H9 (cell line): ENCODE data around the gene FHOD1. TPM values are rescaled to one million over a fixed set of nuclear protein-coding genes. Genes with fewer than 3 reads are reported as not detected.
A peak's percentile ranks its signal among the peaks of the same experiment; 100 is the strongest.

Experiments
- DNase-seq: peaks from one replicate; pipeline ENCODE4 v3.0.0-alpha.2; 2017
- H2AFZ ChIP-seq: one replicate; pipeline ENCODE4 v1.6.1; 2013; ENCODE audit warnings: mild to moderate bottlenecking, low read length, control low read depth, moderate library complexity
- H2AK5ac ChIP-seq: 2 replicates; pipeline ENCODE4 v1.6.1; 2013; ENCODE audit warnings: low read length, control low read depth, mixed read lengths; ENCODE audit not compliant: insufficient read length
- H2BK120ac ChIP-seq: one replicate; pipeline ENCODE4 v1.6.1; 2013; ENCODE audit warnings: low read depth, mild to moderate bottlenecking, low read length, control low read depth, inconsistent platforms; ENCODE audit not compliant: poor library complexity, severe bottlenecking
- H2BK12ac ChIP-seq: 2 replicates; pipeline ENCODE4 v1.6.1; 2013; ENCODE audit warnings: low read length, control low read depth, mixed read lengths, low read depth; ENCODE audit not compliant: insufficient read length
- H2BK15ac ChIP-seq: 2 replicates; pipeline ENCODE4 v1.6.1; 2013; ENCODE audit warnings: low read depth, low read length, control low read depth
- H2BK20ac ChIP-seq: one replicate; pipeline ENCODE4 v1.6.1; 2013; ENCODE audit warnings: low read depth, mild to moderate bottlenecking, low read length, control low read depth, inconsistent platforms; ENCODE audit not compliant: poor library complexity, severe bottlenecking
- H2BK5ac ChIP-seq: 2 replicates; pipeline ENCODE4 v1.6.1; 2013; ENCODE audit warnings: low read length, control low read depth, mixed read lengths; ENCODE audit not compliant: insufficient read length
- H3K14ac ChIP-seq: 2 replicates; pipeline ENCODE4 v1.6.1; 2013; ENCODE audit warnings: low read length, control low read depth; ENCODE audit not compliant: insufficient read depth
- H3K18ac ChIP-seq: 2 replicates; pipeline ENCODE4 v1.6.1; 2013; ENCODE audit warnings: low read depth, mild to moderate bottlenecking, mixed read lengths, low read length, control low read depth; ENCODE audit not compliant: insufficient read length
- H3K23ac ChIP-seq: 2 replicates; pipeline ENCODE4 v1.6.1; 2013; ENCODE audit warnings: low read length, control low read depth, mixed read lengths, low read depth; ENCODE audit not compliant: insufficient read length
- H3K23me2 ChIP-seq: 2 replicates; pipeline ENCODE4 v1.6.1; 2013; ENCODE audit warnings: low read depth, mild to moderate bottlenecking, mixed read lengths, low read length, control low read depth; ENCODE audit not compliant: insufficient read length, poor library complexity, severe bottlenecking
- H3K27ac ChIP-seq: 2 replicates; pipeline ENCODE4 v1.5.1; 2013; ENCODE audit warnings: low read length, control low read depth, mixed read lengths, low read depth; ENCODE audit not compliant: insufficient read length
- H3K27me3 ChIP-seq: 2 replicates; pipeline ENCODE4 v1.6.1; 2013; ENCODE audit warnings: low read length, control low read depth, inconsistent platforms; ENCODE audit not compliant: insufficient read depth
- H3K4ac ChIP-seq: 2 replicates; pipeline ENCODE4 v1.6.1; 2013; ENCODE audit warnings: low read depth, mild to moderate bottlenecking, control low read depth, inconsistent platforms, low read length, moderate library complexity
- H3K4me1 ChIP-seq: 2 replicates; pipeline ENCODE4 v1.6.1; 2013; ENCODE audit warnings: low read length, control low read depth, inconsistent platforms; ENCODE audit not compliant: insufficient read depth
- H3K4me2 ChIP-seq: 2 replicates; pipeline ENCODE4 v1.6.1; 2013; ENCODE audit warnings: low read length, control low read depth, mixed read lengths; ENCODE audit not compliant: insufficient read length, insufficient read depth
- H3K56ac ChIP-seq: 2 replicates; pipeline ENCODE4 v1.6.1; 2013; ENCODE audit warnings: low read depth, mild to moderate bottlenecking, mixed read lengths, low read length, control low read depth; ENCODE audit not compliant: insufficient read length
- H3K79me1 ChIP-seq: 2 replicates; pipeline ENCODE4 v1.6.1; 2013; ENCODE audit warnings: low read depth, mild to moderate bottlenecking, moderate library complexity, low read length, control low read depth, inconsistent platforms; ENCODE audit not compliant: insufficient read depth, poor library complexity, severe bottlenecking
- H3K79me2 ChIP-seq: 2 replicates; pipeline ENCODE4 v1.6.1; 2013; ENCODE audit warnings: low read length, control low read depth, inconsistent platforms; ENCODE audit not compliant: insufficient read depth
- H3K9ac ChIP-seq: 2 replicates; pipeline ENCODE4 v1.6.1; 2013; ENCODE audit warnings: low read length, control low read depth, mixed read lengths; ENCODE audit not compliant: insufficient read length; ENCODE audit errors: extremely low read depth
- H3K9me3 ChIP-seq: one replicate; pipeline ENCODE4 v1.6.1; 2013; ENCODE audit warnings: low read depth, low read length, inconsistent platforms; ENCODE audit not compliant: control insufficient read depth
- H3T11ph ChIP-seq: one replicate; pipeline ENCODE4 v1.6.1; 2013; ENCODE audit warnings: mild to moderate bottlenecking, low read length, control low read depth, inconsistent platforms
- H4K20me1 ChIP-seq: one replicate; pipeline ENCODE4 v1.6.1; 2013; ENCODE audit not compliant: control insufficient read depth, insufficient read length, insufficient read depth
- H4K5ac ChIP-seq: 2 replicates; pipeline ENCODE4 v1.6.1; 2013; ENCODE audit warnings: low read depth, mild to moderate bottlenecking, mixed read lengths, low read length, control low read depth; ENCODE audit not compliant: insufficient read length
- H4K8ac ChIP-seq: replicated peaks from 2 replicates; pipeline ENCODE4 v1.6.1; 2013; ENCODE audit warnings: low read length, control low read depth, mixed read lengths, low read depth; ENCODE audit not compliant: insufficient read length
- H4K91ac ChIP-seq: 2 replicates; pipeline ENCODE4 v1.6.1; 2013; ENCODE audit warnings: low read depth, mild to moderate bottlenecking, moderate library complexity, mixed read lengths, low read length, control low read depth; ENCODE audit not compliant: insufficient read length
- H3K27ac Mint-ChIP-seq, 3 experiments: 2 replicates in 2 of 3; 3 replicates in 1 of 3; pipeline ENCODE4 v1.8.0; 2020 to 2021; ENCODE audit warnings: mixed read lengths in 3 of 3, mild to moderate bottlenecking in 1 of 3, moderate library complexity in 1 of 3
- H3K27me3 Mint-ChIP-seq: 2 replicates; pipeline ENCODE4 v1.8.0; 2021; ENCODE audit warnings: low read depth, mild to moderate bottlenecking, moderate library complexity, mixed read lengths
- H3K36me3 Mint-ChIP-seq, 3 experiments: 2 replicates in 2 of 3; 3 replicates in 1 of 3; pipeline ENCODE4 v1.8.0; 2020 to 2021; ENCODE audit warnings: low read depth in 3 of 3, mixed read lengths in 3 of 3; ENCODE audit not compliant: insufficient read depth in 1 of 3
- H3K4me1 Mint-ChIP-seq, 2 experiments: 2 replicates each; pipeline ENCODE4 v1.8.0; 2020; ENCODE audit warnings: mixed read lengths in 2 of 2
- H3K4me3 Mint-ChIP-seq, 2 experiments: 2 replicates in 1 of 2; 3 replicates in 1 of 2; pipeline ENCODE4 v1.8.0; 2020 to 2021; ENCODE audit warnings: mild to moderate bottlenecking in 2 of 2, mixed read lengths in 2 of 2, moderate library complexity in 1 of 2
- H3K9me3 Mint-ChIP-seq, 2 experiments: 2 replicates in 1 of 2; 3 replicates in 1 of 2; pipeline ENCODE4 v1.8.0; 2020; ENCODE audit warnings: mild to moderate bottlenecking in 2 of 2, mixed read lengths in 2 of 2, moderate library complexity in 1 of 2
- WGBS: extraction: QIAGEN DNeasy Blood & Tissue Kit; methylation state at CpG from one replicate; pipeline ENCODE4 v1.1.7; 2013; ENCODE audit warnings: missing lambda C conversion rate, low lambda C conversion rate, mixed read lengths; ENCODE audit not compliant: insufficient read length; ENCODE audit errors: extremely low coverage; 5-methylcytosine and 5-hydroxymethylcytosine counted together
- total RNA-seq: library from RNA; stranded (reverse); gene quantifications from 2 replicates; pipeline ENCODE4 v1.2.1, GENCODE V29; 2021
- TF ChIP-seq, protein P1 (sequence below): fragments of 200-600 bp; sonication (generic); conservative IDR thresholded peaks from 3 replicates; pipeline ENCODE4 v1.8.0; 2021; ENCODE audit warnings: antibody characterized with exemption, mild to moderate bottlenecking

Gene FHOD1
- total RNA-seq, 1 experiment from 2014 or later, result 67.0 TPM

DNA sequence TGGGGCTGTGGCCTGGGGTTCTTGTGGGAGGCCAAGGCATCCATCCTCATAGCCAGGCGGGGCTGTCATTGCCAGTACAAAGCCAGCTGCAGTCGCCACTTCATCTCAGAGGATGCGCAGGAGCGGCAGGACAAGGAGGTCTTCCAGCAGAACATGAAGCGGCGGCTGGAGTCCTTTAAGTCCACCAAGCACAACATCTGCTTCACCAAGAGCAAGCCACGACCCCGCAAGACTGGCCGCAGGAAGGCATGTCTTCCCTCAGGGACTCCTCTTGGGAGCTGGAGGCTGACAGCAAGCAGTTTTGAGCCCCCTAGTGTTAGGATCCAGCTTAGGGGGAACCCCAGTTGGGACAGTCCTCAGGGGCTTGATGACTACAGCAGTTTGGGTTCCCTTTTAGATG, 17.0 kb upstream of the FHOD1 start:
- H2BK12ac ChIP-seq, result no peak overlapping the region
- no peaks in the 10 kb centered on the region for H3K4me1 ChIP-seq
- Mint-ChIP-seq H3K9me3 (no peaks in the 10 kb centered on the region), H3K27me3 (peaks cover 24% of the 10 kb centered on the region), H3K4me1 (no peaks in the 10 kb centered on the region), H3K36me3 (no peaks in the 10 kb centered on the region; a peak in 2 of 7 replicates), H3K4me3 (no peak overlapping the region), H3K27ac (no peak overlapping the region)
- H3K56ac ChIP-seq, result no peak overlapping the region
- no peak overlapping the region for H2AFZ ChIP-seq
- H3K79me1 ChIP-seq, result no peaks in the 10 kb centered on the region
- H3K4ac ChIP-seq, result no peak overlapping the region
- H3K4me2 ChIP-seq, result no peak overlapping the region
- no peak overlapping the region for H3K23ac ChIP-seq
- H2BK15ac ChIP-seq, result no peak overlapping the region
- H3K23me2 ChIP-seq, result no peaks in the 10 kb centered on the region
- no peaks in the 10 kb centered on the region for H4K20me1 ChIP-seq
- H3K27ac ChIP-seq, result no peak overlapping the region
- no peak overlapping the region for H3K9ac ChIP-seq
- no peak overlapping the region for H3K18ac ChIP-seq
- no peak overlapping the region for H3K14ac ChIP-seq
- no peak overlapping the region for H3T11ph ChIP-seq
- whole genome bisulfite sequencing, result no CpG with 5 or more reads among the region's 9 CpGs
- DNase-seq, result peak; percentile 42
- no peak overlapping the region for H4K5ac ChIP-seq
- H2BK20ac ChIP-seq, result no peak overlapping the region
- H2BK5ac ChIP-seq, result no peak overlapping the region
- H3K27me3 ChIP-seq, result no peaks in the 10 kb centered on the region; the same call in 1 of the 2 replicates
- no peak overlapping the region for H2BK120ac ChIP-seq
- no peaks in the 10 kb centered on the region for H3K79me2 ChIP-seq
- H2AK5ac ChIP-seq, result no peak overlapping the region
- TF ChIP-seq, protein P1, sequence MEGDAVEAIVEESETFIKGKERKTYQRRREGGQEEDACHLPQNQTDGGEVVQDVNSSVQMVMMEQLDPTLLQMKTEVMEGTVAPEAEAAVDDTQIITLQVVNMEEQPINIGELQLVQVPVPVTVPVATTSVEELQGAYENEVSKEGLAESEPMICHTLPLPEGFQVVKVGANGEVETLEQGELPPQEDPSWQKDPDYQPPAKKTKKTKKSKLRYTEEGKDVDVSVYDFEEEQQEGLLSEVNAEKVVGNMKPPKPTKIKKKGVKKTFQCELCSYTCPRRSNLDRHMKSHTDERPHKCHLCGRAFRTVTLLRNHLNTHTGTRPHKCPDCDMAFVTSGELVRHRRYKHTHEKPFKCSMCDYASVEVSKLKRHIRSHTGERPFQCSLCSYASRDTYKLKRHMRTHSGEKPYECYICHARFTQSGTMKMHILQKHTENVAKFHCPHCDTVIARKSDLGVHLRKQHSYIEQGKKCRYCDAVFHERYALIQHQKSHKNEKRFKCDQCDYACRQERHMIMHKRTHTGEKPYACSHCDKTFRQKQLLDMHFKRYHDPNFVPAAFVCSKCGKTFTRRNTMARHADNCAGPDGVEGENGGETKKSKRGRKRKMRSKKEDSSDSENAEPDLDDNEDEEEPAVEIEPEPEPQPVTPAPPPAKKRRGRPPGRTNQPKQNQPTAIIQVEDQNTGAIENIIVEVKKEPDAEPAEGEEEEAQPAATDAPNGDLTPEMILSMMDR, result peak; percentile 52
- H4K8ac ChIP-seq, result no peak overlapping the region
- no peak overlapping the region for H4K91ac ChIP-seq
- H3K9me3 ChIP-seq, result no peaks in the 10 kb centered on the region
